NOMO-1 treated with dmso at 0.1 percent for 144 hours (cell line): Measurements from ENCODE around the gene MSX2.
"Not testable (repeated sequence)": the region's sequence is repeated elsewhere in the genome, so short reads cannot be mapped to it uniquely, and the experiment has no call there.

ENCODE experiments used
- DNase-seq: peaks from one replicate; lab custom pipeline; 2025; ENCODE audit not compliant: unreplicated experiment; lab: John Stamatoyannopoulos, UW

The MSX2 gene

DNA sequence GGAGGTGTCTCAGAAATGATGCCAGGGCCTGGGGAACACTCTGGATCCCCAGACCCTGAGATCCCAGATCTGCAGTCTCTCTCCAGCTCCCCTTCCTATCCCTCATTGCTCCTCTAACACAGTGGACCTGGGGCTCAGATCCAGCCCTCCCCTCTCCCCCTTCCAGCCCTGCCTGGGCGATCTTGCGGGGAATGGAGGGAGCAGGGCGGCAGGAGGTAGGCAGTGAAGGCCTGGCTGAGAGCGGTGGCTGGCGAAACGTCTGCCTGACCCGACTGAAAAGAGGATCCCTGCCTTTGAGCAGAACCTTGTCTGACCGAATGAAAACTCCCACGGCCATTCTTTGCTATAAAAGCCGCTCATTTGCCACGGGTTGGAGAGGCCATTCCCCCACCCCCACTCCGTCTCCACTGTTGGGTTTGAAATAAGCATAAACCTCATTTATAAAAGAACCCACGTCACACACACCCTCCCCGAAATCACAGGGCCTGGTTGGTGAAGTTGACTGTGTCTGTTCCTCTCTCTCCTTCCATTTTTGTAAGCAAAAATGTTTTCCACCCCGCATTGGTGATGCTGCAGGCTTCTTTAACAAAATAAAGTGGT lies 8.8 kb downstream of the MSX2 start:
- no peak for DNase-seq

DNA sequence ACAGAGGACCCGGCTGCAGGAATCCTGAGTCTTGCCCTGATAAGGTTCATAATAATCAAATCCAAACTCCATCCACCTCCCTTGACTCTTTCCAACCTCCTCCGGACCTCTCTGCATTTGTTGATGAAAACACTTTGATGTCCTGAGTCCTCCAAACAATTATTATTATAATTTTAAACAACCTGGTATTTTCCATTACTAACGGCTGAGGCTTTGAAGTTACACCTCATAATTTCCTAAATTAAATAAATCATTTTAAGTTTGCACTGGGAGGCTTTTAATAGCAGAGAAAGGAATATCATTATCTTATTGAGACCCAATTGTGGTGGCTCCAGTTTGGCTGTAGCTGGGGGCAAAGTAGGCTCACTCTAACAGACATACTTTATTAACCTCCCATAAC lies 9.5 kb downstream of the MSX2 start:
- no peak for DNase-seq

DNA sequence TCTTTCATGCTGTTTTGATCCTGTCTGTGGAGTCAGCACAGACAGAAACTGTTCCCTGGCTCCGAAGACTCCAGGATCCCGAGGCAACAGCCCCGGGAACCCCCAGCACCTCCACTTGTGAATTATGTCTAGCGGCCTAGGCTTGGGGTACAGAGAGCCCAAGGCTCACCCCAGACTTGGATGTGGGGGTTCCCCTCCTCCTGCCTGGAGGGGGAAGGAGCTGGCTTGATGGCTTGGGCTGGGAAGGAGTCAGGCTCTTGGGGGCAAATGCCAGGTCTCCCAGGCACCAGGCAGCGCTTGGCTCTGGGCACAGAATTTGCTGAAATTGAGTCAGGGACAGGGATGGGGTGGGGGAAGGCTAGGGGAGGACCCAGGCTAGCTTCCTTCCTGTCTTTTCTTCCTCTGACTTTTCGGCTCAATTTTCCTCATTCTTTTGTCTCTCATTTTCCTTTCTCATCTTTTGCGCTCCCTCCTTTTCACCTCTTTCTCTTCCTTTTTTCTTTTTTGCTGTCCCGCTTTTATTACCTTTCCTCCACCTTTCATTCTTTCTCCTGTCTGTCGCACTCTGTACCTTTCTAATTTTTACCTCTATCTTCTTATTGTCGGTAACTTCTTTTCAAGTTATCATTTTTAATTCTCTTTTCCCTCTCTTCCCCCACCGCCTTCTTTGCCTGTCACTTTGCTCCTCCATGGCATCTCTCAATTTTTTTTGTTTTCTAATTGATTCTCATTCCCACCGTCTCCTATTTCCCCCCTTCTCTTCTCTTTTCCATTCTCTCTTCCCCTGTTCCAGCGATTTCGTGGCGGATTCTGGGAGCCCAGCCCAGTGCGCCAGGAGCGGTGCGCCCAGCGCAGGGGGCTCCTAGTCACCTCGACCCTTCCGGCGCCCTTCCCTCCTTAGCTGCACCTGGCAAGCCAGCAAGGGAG lies 10.5 kb downstream of the MSX2 start:
- DNase-seq = no peak

DNA sequence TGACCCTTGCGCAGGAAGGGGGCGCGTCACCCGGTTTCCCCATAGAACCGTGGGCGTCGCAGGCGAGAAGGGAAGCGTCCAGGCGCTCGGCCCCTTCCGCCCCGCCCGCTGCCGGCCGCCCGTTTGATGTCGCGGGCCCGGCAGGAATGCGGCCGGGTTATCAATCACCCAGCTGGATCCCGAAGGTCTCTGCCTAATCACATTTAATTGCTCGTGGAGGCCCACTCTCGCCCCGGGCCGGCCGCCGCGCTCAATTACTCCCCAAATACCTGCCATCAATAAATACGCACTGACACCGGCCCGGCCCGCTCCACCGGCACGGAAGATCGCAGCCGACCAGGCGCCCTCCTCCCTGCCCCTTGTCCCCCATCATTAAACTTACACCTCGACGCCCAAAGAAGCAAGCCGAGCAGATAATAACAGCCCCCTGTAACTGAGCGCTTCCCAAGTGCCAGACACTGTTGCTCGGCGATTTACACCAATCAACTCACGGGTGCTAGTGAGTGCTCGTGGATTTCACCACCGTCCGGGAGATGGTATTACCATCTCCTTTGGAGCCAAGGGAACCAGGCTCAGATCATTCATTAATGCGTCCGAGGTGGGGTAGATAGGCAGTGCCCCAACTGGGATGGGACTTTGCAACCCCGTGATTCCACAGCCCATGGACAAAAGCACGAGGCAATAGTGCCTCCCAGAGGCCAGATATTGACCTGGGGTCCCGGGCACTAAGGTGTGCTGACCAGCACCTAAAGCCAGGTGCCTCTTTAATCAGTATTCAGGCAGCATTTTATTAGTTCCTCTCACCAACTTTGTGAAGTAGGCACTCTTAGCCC lies 11.3 kb downstream of the MSX2 start:
- DNase-seq = no peak

DNA sequence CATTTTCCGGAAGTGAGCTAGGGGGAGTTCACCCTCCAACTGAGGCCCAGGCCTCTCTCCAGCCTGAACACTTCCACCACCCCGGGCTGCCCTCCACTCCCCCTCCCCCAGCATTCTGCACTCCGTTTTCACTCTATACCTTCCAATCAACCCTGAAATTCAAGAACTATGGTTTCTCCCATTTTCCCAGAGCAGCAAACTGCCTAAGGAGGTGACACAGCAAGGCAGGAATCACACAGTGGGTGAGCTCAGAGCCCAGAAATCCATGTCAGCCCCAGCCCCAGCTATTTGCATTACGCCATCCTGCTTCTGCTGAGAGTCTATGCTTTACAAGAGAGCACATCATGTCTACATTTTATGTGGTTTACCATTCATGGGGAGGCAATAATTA lies 11.9 kb downstream of the MSX2 start:
- no peak for DNase-seq

DNA sequence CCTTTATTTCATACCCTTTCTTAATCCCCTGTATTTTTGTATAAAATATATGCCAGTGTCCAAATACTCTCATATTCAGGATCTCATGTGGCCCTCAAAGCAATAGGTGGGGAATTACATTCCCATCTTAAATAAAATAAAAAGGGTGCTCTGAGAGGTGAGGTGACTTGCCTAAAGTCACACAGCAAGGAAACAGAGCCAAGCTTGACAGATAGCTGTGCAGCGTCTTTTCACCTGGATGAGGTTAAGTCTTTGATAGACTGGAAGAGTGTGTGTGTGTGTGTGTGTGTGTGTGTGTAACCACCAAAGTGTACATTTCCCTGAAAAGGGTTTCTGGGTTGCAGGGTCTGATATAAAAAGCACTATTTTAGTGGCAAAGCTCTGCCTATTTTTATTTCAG lies 12.4 kb downstream of the MSX2 start:
- DNase-seq = no peak

DNA sequence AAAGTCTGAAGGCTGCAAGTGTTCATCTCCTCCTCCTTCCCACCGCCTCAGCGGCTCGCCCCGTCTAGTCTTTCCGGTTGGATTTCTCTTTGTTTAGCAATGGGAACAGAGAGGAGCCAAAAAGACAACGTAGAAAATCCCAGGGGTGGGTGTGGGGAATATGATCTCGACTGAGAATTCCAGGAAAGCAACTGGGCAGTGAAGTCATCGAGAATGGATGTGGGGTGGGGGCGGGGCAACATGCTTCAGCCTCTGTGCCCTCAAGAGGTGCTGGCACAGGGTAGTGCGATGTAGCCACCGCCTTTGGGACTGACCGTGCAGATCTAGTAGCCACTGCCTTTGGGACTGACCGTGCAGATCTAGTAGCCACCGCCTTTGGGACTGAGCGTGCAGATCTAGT lies 12.9 kb downstream of the MSX2 start:
- no peak for DNase-seq

DNA sequence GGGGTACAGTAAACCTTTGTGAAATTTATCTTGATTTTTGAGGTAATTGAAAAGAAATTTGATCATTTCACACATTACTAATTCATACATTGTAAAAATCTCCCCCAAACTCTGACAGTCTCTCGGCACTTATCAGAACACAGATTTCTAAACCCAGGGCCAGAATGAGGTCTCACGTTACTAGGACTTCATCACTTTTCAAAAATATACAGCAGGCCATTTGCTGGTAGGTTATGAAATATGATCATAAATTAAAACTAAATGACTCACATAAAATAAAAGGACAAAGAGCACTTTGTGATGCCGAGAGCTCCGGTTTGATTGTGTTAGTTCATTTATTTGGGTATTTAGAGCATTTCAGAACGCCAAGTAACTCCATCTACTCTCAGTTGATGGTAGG lies 17.0 kb downstream of the MSX2 start:
- DNase-seq = no peak

DNA sequence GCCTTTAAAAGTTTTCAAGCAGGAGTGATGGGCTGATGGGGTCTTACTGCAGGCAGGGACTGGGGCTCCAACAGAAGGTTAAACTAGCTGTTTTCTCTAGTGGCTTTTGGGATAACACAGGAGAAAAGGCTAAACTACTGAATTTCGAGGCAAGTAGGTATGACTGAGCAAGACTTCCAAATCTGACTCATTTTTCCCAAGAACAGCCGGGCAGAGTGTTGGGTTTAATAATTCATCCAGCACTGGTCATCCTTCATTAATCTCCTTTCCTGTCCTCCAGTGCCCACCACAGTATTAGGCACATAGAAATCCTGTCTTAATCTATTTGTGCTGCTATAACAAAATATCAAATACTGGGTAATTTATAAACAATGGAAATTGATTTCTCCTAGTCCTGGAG lies 20.5 kb downstream of the MSX2 start:
- DNase-seq = no peak

DNA sequence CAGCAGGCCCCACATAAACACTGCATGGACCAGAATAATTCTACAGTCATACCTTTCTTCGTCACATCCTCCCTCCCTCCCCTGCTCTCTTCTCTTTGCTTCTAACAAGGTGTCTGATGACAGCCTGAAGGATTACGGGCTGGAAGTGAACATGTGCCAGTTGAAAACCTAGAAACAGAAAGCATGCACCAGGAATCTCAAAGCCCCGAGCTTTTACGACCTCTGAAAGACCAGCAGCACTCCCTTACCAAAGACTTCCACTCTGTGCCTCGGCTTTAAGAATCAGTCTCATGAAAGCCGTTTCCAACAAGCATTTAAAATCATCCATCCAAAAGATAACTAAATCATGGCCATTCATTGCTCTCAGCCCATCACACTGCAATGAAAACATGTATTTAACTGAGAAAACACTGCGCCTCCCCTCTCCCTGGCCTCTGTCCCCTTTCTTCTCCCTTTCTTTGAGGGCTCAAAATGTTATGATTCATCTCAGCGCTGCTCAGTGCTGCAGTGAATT lies 21.3 kb downstream of the MSX2 start:
- no peak for DNase-seq

DNA sequence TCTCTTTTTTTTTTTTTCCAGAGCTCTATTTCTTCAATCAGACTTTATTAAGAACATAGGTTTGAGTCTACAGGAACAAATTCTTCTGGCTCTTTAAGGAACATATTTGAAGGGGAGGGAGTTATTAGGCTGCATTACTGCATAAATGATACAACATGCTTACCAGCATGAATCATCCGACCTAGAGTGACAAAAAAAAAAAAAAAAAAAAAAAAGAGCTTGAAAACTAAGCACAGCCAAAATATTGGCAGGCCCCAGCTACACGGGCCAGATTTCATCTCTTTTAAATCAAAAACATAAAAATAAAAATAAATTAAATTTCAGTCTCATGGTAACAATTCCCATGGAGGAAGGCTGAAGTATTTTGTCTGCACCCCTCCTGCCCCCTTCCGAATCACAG lies 26.3 kb downstream of the MSX2 start:
- DNase-seq = no peak

DNA sequence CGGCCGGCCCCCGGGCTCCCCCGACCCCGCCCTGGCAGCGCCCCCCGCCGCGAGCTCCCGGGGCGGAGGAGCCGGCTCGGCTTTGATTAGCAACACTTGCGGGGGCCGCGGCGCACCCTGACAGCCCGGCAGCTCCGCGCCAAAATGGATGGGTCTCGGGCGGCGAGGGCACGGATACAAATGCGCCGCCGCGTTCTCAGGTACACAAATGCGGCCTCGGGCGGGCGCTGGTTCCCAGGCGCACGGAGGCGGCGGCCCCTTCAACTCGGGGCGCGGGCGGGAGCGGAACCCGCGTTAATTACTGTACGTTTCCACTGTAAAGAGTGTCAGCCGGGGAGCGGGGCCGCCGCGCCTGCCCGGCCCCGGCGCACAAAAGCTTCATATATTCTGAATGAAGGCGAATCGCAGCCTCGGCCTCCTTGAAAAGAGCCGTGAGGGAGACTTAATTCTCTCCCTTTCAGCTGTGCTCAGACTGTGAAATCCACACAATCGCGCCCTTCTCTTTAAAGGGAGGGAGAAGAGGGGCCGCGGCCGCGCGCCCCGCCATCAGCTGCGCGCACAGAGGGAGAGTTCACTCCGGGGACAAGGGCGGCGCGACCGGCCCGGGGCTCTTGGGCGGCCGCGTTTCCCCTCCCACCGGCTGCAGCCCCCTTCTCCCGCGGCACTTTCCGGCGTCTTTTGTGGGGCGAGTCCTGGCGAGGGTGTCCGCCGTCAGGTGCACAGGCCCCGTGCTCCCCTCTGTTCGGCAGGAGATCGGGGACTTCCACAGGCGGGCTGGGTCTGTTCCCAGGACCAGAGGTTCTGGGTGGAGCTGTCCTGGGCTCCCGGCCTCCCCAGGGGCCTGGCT lies 27.0 kb downstream of the MSX2 start:
- no peak for DNase-seq

DNA sequence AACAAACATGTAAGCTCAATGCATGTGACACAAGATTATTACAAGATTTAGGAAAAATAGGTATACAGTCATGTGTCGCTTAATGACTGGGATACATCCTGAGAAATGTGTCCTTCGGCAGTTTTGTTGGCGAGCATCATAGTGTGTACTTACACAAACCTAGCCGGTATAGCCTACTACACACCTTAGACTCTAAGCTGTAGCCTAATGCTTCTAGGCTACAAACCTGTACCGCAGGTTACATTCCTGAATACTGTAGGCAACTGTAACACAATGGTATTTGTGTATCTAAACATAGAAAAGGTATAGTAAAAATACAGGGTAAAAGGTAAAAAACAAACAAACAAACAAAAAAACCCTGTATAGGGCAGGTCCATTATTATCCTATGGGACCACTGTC lies 27.7 kb downstream of the MSX2 start:
- no peak for DNase-seq

DNA sequence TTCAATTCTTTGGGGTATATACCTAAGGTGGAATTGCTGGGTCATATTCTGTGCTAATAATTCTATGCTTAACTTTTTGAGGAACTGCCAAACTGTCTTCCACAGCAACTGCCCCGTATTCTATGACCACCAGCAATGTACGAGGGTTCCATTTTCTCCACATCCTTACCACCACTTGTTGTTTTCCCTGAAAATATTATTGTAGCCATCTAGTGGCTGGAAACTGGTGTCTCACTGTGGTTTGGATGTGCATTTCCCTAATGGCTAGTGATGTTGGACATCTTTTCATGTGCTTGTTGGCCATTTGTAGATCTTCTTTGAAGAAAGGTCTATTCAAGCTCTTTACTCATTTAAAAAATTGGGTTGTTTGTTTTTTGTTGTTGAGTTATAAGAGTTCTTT lies 30.7 kb downstream of the MSX2 start:
- no peak for DNase-seq

DNA sequence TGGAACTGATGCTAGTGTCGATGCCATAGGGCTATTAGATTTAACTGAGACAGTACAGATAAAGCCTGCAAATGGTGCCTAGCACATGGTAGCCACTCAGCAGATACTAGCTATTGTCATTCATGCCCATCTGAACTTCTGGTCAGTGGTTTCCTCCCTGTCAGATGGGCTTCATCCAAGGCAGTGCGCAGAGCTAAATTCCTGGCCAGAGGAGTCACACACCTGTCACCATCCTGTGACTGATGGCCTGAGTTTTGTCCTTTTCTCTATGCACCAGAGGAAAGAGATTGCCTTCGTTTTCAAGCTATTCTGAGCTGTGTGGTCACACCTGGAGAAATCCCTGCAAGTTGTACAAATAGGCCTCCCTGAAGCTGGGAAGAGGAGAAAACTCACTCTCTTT lies 34.7 kb downstream of the MSX2 start:
- no peak for DNase-seq

DNA sequence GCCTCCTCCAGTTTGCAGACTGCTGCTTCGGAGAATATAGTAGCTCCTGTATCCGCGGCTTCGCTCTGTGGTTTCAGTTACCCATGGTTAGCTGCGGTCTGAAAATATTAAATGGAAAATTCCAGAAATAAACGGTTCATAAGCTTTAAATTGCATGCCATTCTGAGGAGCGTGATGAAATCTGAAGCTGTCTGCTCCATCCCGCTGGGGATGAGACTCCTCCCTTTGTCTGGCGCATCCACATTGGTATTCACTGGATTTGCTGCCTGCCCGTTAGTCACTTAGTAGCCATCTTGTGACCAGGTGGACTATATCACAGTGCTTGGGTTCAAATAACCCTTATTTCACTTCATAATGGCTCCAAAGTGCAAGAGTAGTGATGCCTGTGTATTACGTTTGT lies 36.3 kb downstream of the MSX2 start:
- DNase-seq = no peak

DNA sequence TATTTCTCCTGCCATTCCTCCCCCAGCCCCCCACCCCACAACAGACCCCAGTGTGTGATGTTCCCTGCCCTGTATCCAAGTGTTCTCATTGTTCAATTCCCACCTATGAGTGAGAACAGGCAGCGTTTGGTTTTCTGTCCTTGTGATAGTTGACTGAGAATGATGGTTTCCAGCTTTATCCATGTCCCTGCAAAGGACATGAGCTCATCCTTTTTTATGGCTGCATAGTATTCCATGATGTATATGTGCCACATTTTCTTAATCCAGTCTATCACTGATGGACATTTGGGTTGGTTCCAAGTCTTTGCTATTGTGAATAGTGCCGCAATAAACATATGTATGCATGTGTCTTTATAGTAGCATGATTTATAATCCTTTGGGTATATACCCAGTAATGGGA lies 37.0 kb downstream of the MSX2 start:
- DNase-seq = not testable (repeated sequence)

DNA sequence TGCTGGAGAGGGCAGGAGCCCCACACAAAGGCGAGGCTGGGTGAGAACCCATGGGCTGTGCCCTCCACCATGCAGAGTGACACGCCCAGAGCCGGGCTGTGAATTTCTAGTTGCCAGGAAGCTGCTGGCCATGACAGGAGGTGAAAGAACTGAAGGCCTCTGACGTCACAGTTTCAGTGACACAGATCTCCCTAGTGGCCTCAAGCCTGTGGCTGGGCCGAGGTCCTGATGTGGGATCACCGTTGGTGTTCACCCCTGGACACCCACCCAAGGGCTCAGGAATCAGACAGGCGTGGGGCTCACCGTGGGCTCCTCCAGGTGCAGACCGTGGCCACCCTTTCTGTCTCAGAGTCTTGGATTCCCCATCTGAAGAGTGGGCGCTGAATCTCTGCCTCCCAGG lies 39.9 kb downstream of the MSX2 start:
- no peak for DNase-seq

DNA sequence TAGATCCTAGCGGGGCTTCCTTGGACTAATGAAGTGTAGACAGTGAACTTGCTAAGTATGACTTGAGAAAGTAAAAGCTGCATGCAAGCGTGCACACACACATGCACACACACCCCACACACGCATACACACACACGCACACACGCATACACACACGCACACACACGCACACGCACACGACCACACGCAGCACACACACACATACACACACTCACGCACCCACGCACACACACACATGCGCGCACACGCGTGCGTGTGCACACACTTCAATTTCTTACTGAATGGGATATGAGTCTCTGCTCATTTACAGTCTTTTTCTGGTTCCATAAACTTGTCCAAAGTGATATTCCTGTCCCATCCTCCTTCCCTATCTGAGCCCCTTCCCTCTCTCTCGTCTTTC lies 41.2 kb downstream of the MSX2 start:
- no peak for DNase-seq

DNA sequence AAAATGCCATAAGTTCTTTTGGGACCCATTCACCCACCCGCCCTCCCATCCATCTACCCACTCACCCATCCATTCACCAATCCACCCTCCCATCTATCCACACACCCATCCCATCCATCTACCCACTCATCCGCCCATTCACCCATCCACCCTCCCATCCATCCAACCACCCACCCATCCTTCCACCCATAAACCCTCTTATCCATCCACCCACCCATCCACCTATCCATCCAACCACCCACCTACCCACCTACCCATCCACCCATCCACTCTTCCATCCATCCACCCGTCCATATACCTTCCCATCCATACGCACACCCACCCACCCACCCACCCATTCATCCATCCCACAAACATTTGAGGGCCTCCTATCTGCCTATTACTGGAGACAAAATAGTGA lies 43.3 kb downstream of the MSX2 start:
- no peak for DNase-seq

DNA sequence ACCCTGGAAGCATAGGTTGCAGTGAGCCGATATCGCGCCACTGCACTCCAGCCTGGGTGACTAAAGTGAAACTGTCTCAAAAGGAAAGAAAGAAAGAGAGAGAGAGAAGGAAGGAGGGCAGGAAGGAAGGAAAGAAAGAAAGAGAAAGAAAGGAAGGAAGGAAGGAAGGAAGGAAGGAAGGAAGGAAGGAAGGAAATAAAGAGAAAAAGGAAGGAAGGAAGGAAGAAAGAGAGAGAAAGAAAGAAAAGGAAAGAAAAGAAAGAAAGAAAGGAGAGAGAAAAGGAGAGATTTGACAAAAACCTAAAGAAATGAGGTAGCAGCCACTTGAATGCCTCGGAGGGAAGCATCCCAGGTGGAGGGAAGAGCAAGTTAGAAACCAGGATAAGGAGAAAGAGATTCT lies 44.6 kb downstream of the MSX2 start:
- no peak for DNase-seq
